MM.1S (cell line): ENCODE data around the gene CNOT10.

ENCODE experiments used
- DNase-seq: peaks from one replicate; pipeline ENCODE4 v3.0.0-alpha.2; 2015
- H2AFZ ChIP-seq: fragments of 300-600 bp; sonication (generic); 2 replicates; pipeline ENCODE4 v1.6.0; 2016; ENCODE audit warnings: antibody characterized with exemption, low read length
- H3F3A ChIP-seq: fragments of 300-600 bp; sonication (generic); 2 replicates; pipeline ENCODE4 v1.6.1; 2016; ENCODE audit warnings: mild to moderate bottlenecking, antibody characterized with exemption, low read length, moderate library complexity, mixed read lengths; ENCODE audit not compliant: insufficient read depth
- H3K27ac ChIP-seq: fragments of 300-600 bp; sonication (generic); 2 replicates; pipeline ENCODE4 v1.5.1; 2016; ENCODE audit warnings: mild to moderate bottlenecking, low read length
- H3K27me3 ChIP-seq: fragments of 300-600 bp; sonication (generic); replicated peaks from 2 replicates; pipeline ENCODE4 v1.6.0; 2016; ENCODE audit warnings: low read length; ENCODE audit not compliant: insufficient read depth
- H3K36me3 ChIP-seq: fragments of 300-600 bp; sonication (generic); replicated peaks from 2 replicates; pipeline ENCODE4 v1.6.1; 2016; ENCODE audit warnings: mild to moderate bottlenecking, low read length, mixed read lengths; ENCODE audit not compliant: insufficient read depth
- H3K4me1 ChIP-seq: fragments of 300-600 bp; sonication (generic); 2 replicates; pipeline ENCODE4 v1.6.1; 2016; ENCODE audit warnings: low read length, mixed read lengths
- H3K4me2 ChIP-seq: fragments of 300-600 bp; sonication (generic); 2 replicates; pipeline ENCODE4 v1.6.0; 2016; ENCODE audit warnings: low read depth, low read length
- H3K4me3 ChIP-seq: fragments of 300-600 bp; sonication (generic); 2 replicates; pipeline ENCODE4 v1.5.1; 2016; ENCODE audit warnings: low read length, mixed read lengths
- H3K79me2 ChIP-seq: fragments of 300-600 bp; sonication (generic); 2 replicates; pipeline ENCODE4 v1.6.1; 2016; ENCODE audit warnings: mixed run types, low read length, mixed read lengths
- H3K9ac ChIP-seq: fragments of 300-600 bp; sonication (generic); 2 replicates; pipeline ENCODE4 v1.6.1; 2016; ENCODE audit warnings: low read length, mixed read lengths
- H3K9me2 ChIP-seq: fragments of 300-600 bp; sonication (generic); replicated peaks from 2 replicates; pipeline ENCODE4 v1.6.1; 2016; ENCODE audit warnings: mild to moderate bottlenecking, low read length, mixed read lengths; ENCODE audit not compliant: insufficient read depth
- H3K9me3 ChIP-seq: fragments of 300-600 bp; sonication (generic); replicated peaks from 2 replicates; pipeline ENCODE4 v1.6.1; 2016; ENCODE audit warnings: mild to moderate bottlenecking, low read length, mixed read lengths; ENCODE audit not compliant: insufficient read depth
- H4K20me1 ChIP-seq: fragments of 300-600 bp; sonication (generic); 2 replicates; pipeline ENCODE4 v1.6.1; 2016; ENCODE audit warnings: mild to moderate bottlenecking, low read length, moderate library complexity, mixed read lengths; ENCODE audit not compliant: insufficient read depth
- EZH2 ChIP-seq: fragments of 300-600 bp; sonication (generic); optimal IDR thresholded peaks from 2 replicates; pipeline ENCODE3; 2017; ENCODE audit warnings: low read depth, mild to moderate bottlenecking, antibody characterized with exemption, low read length, mixed read lengths
- EZH2phosphoT487 ChIP-seq: fragments of 300-600 bp; sonication (generic); IDR thresholded peaks from 2 replicates; pipeline ENCODE4 v1.6.1; 2018; ENCODE audit warnings: antibody characterized with exemption, low read length
- TF ChIP-seq, protein P1 (sequence below): fragments of 300-600 bp; sonication (generic); IDR thresholded peaks from 2 replicates; pipeline ENCODE4 v1.5.1; 2016; ENCODE audit warnings: antibody characterized with exemption, low read length, mixed read lengths

Gene CNOT10

DNA sequence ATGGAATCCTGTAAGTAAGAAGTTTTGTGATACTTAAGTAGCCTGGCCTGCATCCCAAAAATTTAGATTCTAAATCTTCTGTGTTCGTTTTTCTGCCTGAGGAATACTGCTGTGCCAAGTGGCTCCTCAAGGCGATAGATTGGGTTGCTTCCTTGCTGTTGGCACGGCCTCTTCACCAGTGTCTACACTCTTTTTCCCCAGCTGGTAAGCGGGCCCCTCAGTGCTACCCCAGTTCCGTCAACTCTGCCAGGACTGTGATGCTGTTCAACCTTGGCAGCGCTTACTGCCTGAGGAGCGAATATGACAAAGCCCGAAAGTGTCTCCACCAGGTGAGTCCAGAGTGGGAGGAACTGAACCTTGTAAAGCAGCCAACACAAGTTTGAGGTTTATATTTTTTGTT lies 79.5 kb downstream of the CNOT10 start:
- Histone ChIP-seq H3K9me2 (no peaks in the 10 kb centered on the region), H3K9ac (no peak overlapping the region), H3K4me1 (no peaks in the 10 kb centered on the region), H3K79me2 (no peaks in the 10 kb centered on the region), H3K4me3 (no peak overlapping the region), H2AFZ (no peak overlapping the region), H3K4me2 (no peak overlapping the region), H3K9me3 (no peaks in the 10 kb centered on the region), H3K27ac (no peak overlapping the region), H4K20me1 (no peaks in the 10 kb centered on the region), H3F3A (no peaks in the 10 kb centered on the region), H3K27me3 (no peaks in the 10 kb centered on the region), H3K36me3 (no peaks in the 10 kb centered on the region)
- TF ChIP-seq, protein P1, sequence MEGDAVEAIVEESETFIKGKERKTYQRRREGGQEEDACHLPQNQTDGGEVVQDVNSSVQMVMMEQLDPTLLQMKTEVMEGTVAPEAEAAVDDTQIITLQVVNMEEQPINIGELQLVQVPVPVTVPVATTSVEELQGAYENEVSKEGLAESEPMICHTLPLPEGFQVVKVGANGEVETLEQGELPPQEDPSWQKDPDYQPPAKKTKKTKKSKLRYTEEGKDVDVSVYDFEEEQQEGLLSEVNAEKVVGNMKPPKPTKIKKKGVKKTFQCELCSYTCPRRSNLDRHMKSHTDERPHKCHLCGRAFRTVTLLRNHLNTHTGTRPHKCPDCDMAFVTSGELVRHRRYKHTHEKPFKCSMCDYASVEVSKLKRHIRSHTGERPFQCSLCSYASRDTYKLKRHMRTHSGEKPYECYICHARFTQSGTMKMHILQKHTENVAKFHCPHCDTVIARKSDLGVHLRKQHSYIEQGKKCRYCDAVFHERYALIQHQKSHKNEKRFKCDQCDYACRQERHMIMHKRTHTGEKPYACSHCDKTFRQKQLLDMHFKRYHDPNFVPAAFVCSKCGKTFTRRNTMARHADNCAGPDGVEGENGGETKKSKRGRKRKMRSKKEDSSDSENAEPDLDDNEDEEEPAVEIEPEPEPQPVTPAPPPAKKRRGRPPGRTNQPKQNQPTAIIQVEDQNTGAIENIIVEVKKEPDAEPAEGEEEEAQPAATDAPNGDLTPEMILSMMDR: no peak
- TF ChIP-seq EZH2phosphoT487 (no peak), EZH2 (no peak)
- DNase-seq: no peak

DNA sequence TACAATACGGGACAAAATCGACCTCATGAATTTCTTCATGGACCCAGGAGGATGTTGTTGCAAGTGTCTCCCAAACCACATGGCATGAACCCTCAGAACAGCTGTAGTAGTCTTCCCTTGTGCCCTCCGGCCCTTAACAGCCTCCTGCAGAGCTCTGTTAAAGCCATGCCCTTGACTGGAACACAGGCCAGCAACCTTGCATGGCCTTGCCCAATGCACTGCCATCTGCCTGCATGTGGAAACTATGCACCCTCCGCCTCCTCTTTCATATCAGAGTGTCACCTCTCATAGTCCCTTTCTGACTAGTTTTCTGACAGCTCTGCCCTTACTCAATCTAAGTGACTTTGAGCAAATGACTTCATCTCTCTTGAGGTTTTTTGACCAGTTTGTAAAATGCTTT lies 93.4 kb downstream of the CNOT10 start:
- Histone ChIP-seq H3K9ac (no peak overlapping the region), H3K27ac (no peak overlapping the region), H3K4me1 (no peaks in the 10 kb centered on the region)

DNA sequence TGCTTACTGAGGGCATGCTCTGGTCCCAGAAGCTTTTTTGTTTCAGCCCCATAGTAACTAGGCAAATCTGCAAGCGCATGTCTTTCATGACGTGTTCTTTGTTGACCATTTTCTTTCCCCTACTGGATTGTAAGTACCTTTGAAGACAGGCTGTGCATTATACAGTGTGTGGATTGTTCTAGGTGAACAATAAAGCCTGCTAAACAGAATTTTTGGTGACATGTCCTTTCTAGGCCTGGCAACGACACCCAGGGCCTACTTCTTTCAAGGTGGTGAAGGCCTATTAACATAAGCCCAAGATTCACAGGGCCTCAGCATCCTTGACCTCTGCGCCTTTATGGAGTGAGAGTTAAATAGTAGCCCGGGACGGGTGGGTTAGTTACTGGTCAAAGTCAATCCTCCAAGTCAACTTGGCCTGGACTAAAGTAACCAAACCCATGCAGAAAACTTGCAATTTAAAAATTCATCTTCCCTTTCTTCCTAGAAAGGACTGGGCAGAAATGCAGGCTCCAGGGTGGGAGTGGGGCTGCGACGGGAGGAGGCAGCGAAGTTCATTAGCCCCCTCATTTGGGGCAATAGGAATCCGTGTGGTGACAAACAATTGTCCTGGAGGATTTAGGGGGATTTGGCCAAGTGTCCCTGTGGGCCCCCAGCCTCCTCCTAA lies 95.2 kb downstream of the CNOT10 start:
- TF ChIP-seq, protein P1: no peak
- peak overlapping the region; percentile 89 for H3K4me2 ChIP-seq
- no peak overlapping the region for H3K27ac ChIP-seq
- H3K9me3 ChIP-seq: no peaks in the 10 kb centered on the region
- no peaks in the 10 kb centered on the region for H3K36me3 ChIP-seq
- peak overlapping the region; percentile 95; the same call in 1 of the 2 replicates for H2AFZ ChIP-seq
- DNase-seq: no peak
- no peaks in the 10 kb centered on the region for H3K4me1 ChIP-seq
- no peaks in the 10 kb centered on the region for H3K9me2 ChIP-seq
- 0 out of 2 replicates have a peak, but pooled peaks cover 5% of the 10 kb centered on the region for H3F3A ChIP-seq
- no peaks in the 10 kb centered on the region for H3K79me2 ChIP-seq
- no peaks in the 10 kb centered on the region for H4K20me1 ChIP-seq
- peak overlapping the region; percentile 79 for H3K4me3 ChIP-seq
- H3K27me3 ChIP-seq: no peaks in the 10 kb centered on the region
- H3K9ac ChIP-seq: peak overlapping the region; percentile 45; the same call in 1 of the 2 replicates

More for the DNA sequence above, 93.4 kb downstream of the CNOT10 start:
- no peak overlapping the region for H3K4me3 ChIP-seq
- H3K79me2 ChIP-seq: no peaks in the 10 kb centered on the region
- DNase-seq: no peak
- no peaks in the 10 kb centered on the region for H3K9me2 ChIP-seq
- H3K4me2 ChIP-seq: no peak overlapping the region
- H3K9me3 ChIP-seq: no peaks in the 10 kb centered on the region
- H2AFZ ChIP-seq: no peak overlapping the region
- no peaks in the 10 kb centered on the region for H3K27me3 ChIP-seq
- no peaks in the 10 kb centered on the region for H4K20me1 ChIP-seq
- TF ChIP-seq, protein P1: no peak
- no peak for TF ChIP-seq EZH2
- TF ChIP-seq EZH2phosphoT487: no peak
- H3K36me3 ChIP-seq: no peaks in the 10 kb centered on the region
- 0 out of 2 replicates have a peak, but pooled peaks cover 5% of the 10 kb centered on the region for H3F3A ChIP-seq
